Endothelial cell (in vitro differentiated cells): ENCODE data around the gene TMEM170B. TPM values are rescaled to one million over a fixed set of nuclear protein-coding genes. Genes with fewer than 3 reads are reported as not detected.

Experiments used
- DNase-seq: peaks from one replicate; pipeline ENCODE4 v3.0.0; 2021; ENCODE audit warnings: low spot score
- H3K27ac Mint-ChIP-seq: one replicate; pipeline ENCODE4 v1.8.0; 2021; ENCODE audit warnings: mixed read lengths, inconsistent platforms; ENCODE audit not compliant: unreplicated experiment
- H3K27me3 Mint-ChIP-seq: one replicate; pipeline ENCODE4 v1.8.0; 2021; ENCODE audit warnings: mild to moderate bottlenecking, moderate library complexity, mixed read lengths, inconsistent platforms; ENCODE audit not compliant: unreplicated experiment
- H3K36me3 Mint-ChIP-seq: one replicate; pipeline ENCODE4 v1.8.0; 2021; ENCODE audit warnings: mild to moderate bottlenecking, low read depth, mixed read lengths, inconsistent platforms; ENCODE audit not compliant: unreplicated experiment
- H3K4me1 Mint-ChIP-seq: one replicate; pipeline ENCODE4 v1.8.0; 2021; ENCODE audit warnings: mild to moderate bottlenecking, mixed read lengths, inconsistent platforms; ENCODE audit not compliant: unreplicated experiment
- H3K4me3 Mint-ChIP-seq: one replicate; pipeline ENCODE4 v1.8.0; 2021; ENCODE audit warnings: mild to moderate bottlenecking, mixed read lengths, inconsistent platforms; ENCODE audit not compliant: unreplicated experiment
- H3K9me3 Mint-ChIP-seq: one replicate; pipeline ENCODE4 v1.8.0; 2021; ENCODE audit warnings: mixed read lengths, inconsistent platforms; ENCODE audit not compliant: unreplicated experiment
- CTCF ChIP-seq: fragments of 200-600 bp; sonication (generic); IDR thresholded peaks from one replicate; pipeline ENCODE4 v1.5.0; 2021; ENCODE audit warnings: antibody characterized with exemption; ENCODE audit not compliant: unreplicated experiment
- long read RNA-seq: library from polyadenylated mRNA; unstranded; transcript quantifications from one replicate; pipeline ENCODE4 v2.0.0, GENCODE V29; 2020; ENCODE audit not compliant: unreplicated experiment
- total RNA-seq: library from RNA; stranded (reverse); fragmentation: NEBNext Ultra II Directional; extraction: Animal tissue kit (Norgen Biotek cat#: 25700); gene quantifications from one replicate; pipeline ENCODE4 v1.2.1, GENCODE V29; 2021; ENCODE audit not compliant: unreplicated experiment

The TMEM170B gene, protein sequence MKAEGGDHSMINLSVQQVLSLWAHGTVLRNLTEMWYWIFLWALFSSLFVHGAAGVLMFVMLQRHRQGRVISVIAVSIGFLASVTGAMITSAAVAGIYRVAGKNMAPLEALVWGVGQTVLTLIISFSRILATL
- 5.0 TPM for total RNA-seq
- long read RNA-seq, result 0 reads

GRCh38 chr6:11537229-11538051 lies at the start of gene TMEM170B:
TSS of gene TMEM170B (plus strand) at chr6:11537749. CDS start at chr6:11538278, 529 bp downstream.
- Mint-ChIP-seq H3K9me3 (no peaks in the 10 kb centered on the region), H3K36me3 (peaks cover 9% of the 10 kb centered on the region), H3K4me3 (peak within 1 kb of the TSS; percentile 95), H3K27me3 (peaks cover 5% of the 10 kb centered on the region), H3K4me1 (peaks cover 6% of the 10 kb centered on the region), H3K27ac (no peak within 1 kb of the TSS)
- DNase-seq, result peak; percentile 91
- TF ChIP-seq CTCF, result no peak

DNA sequence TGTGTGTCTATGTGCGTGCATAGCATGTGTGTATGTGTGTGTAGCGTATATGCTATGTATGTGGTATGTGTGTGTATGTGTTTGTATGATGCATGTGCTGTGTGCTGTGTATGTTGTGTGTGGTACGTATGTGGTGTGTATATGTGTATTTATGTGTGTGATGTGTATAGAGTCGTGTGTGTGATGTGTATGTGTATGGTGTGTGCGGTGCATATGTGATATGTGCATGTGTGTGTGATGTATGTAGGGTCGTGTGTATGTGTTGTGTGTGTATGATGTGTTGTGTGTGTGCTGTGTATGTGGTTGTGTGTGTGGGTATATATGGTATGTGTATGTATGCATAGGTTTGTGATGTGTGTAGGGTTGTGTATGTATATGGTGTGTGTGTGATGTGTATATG lies 46.6 kb upstream of the TMEM170B start:
- DNase-seq, result no peak
- H3K36me3 Mint-ChIP-seq, result no peaks in the 10 kb centered on the region

DNA sequence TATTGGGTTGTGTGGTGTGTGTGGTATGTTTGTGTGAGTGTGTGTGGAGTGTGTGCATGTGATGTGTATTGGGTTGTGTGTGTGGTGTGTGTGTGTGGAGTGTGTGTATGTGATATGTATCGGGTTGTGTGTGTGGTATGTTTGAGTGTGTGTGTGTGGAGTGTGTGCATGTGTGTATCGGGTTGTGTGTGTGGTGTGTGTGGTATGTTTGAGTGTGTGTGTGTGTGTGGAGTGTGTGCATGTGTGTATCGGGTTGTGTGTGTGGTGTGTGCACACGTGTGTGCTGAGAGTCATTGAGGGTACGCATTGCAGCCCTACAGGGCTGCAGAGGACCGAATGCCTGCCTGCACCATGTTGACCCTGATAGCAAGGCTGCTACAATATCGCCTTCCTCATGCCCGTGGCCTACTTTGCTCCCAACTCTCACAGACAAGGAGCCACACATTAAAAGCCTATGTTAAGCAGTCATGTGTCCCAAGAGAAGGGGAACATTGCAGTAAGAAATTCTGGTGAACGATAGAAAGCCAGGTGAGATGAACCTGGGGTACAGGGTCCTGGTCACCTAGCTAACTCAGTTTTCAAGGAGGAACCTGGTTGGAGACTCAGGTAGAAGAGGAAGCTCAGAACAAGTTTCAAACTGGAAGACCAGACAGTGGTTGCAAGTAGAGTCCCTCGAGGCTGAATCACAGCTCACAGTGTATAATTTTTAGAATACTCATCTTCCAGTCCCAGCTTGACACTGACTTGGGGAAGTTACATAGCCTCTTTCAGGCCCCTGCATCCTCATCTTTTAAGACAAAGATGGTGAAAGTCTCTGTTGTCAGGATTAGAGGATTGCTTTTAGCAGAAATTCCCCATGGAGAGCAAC lies 45.7 kb upstream of the TMEM170B start:
- peaks cover 3% of the 10 kb centered on the region for H3K4me1 Mint-ChIP-seq
- no peaks in the 10 kb centered on the region for H3K27me3 Mint-ChIP-seq
- TF ChIP-seq CTCF, result no peak
- H3K36me3 Mint-ChIP-seq, result no peaks in the 10 kb centered on the region
- H3K27ac Mint-ChIP-seq, result no peak overlapping the region
- DNase-seq, result no peak
- no peaks in the 10 kb centered on the region for H3K9me3 Mint-ChIP-seq
- H3K4me3 Mint-ChIP-seq, result no peak overlapping the region

More for the DNA sequence above, 46.6 kb upstream of the TMEM170B start:
- Mint-ChIP-seq H3K4me1 (no peaks in the 10 kb centered on the region), H3K27ac (no peak overlapping the region), H3K4me3 (no peak overlapping the region), H3K27me3 (no peaks in the 10 kb centered on the region), H3K9me3 (no peaks in the 10 kb centered on the region)
- no peak for TF ChIP-seq CTCF

- Mint-ChIP-seq H3K9me3 (no peaks in the 10 kb centered on the region), H3K27ac (no peak overlapping the region), H3K4me3 (no peak overlapping the region), H3K4me1 (peaks cover 5% of the 10 kb centered on the region), H3K36me3 (no peaks in the 10 kb centered on the region), H3K27me3 (no peaks in the 10 kb centered on the region)
- TF ChIP-seq CTCF, result no peak
- DNase-seq, result no peak
Measured at GRCh38 chr6:11492464-11493290, 44.9 kb upstream of the TMEM170B start.
